GM23338 (cell line): ENCODE measurements around the gene ALDH2.

Experiments
- CTCF ChIP-seq, 2 experiments: fragments of 200-600 bp in 1 of 2; sonication (generic) in 1 of 2; conservative IDR thresholded peaks; 2 replicates each; pipeline versions ENCODE4 v1.5.1 to v1.6.1; 2016 to 2017; ENCODE audit warnings: antibody characterized with exemption in 2 of 2, low read depth in 2 of 2, mild to moderate bottlenecking in 2 of 2, moderate library complexity in 1 of 2
- ETS1 ChIP-seq: IDR thresholded peaks from 2 replicates; pipeline ENCODE4 v1.6.1; 2016; ENCODE audit warnings: antibody characterized with exemption
- EZH2 ChIP-seq: fragments of 200-600 bp; sonication (generic); IDR thresholded peaks from one replicate; pipeline ENCODE4 v1.8.0; 2017; ENCODE audit warnings: antibody characterized with exemption, mild to moderate bottlenecking, low read depth; ENCODE audit not compliant: unreplicated experiment
- EZH2phosphoT487 ChIP-seq: fragments of 200-600 bp; sonication (generic); IDR thresholded peaks from one replicate; pipeline ENCODE4 v1.8.1; 2018; ENCODE audit warnings: antibody characterized with exemption; ENCODE audit not compliant: unreplicated experiment
- POLR2AphosphoS5 ChIP-seq: IDR thresholded peaks from 2 replicates; pipeline ENCODE4 v1.6.1; 2016; ENCODE audit warnings: antibody characterized with exemption, low read depth
- REST ChIP-seq: IDR thresholded peaks from one replicate; pipeline ENCODE4 v1.6.1; 2018; ENCODE audit warnings: antibody characterized with exemption; ENCODE audit not compliant: unreplicated experiment
- ZNF331 ChIP-seq: fragments of 250-450 bp; sonication (Bioruptor Pico); IDR thresholded peaks from 2 replicates; pipeline ENCODE4 v1.5.0; 2020; ENCODE audit warnings: low read depth, mild to moderate bottlenecking, moderate library complexity
- ZNF462 ChIP-seq: fragments of 250-450 bp; sonication (Bioruptor Pico); IDR thresholded peaks from 2 replicates; pipeline ENCODE4 v1.5.0; 2020; ENCODE audit warnings: mild to moderate bottlenecking, moderate library complexity

GRCh38 chr12:111761706-111762105 lies 5.0 kb upstream of the ALDH2 start:
- no peak for TF ChIP-seq CTCF (conservative IDR thresholded peaks at IDR 0.05; ENCODE audit: low read depth in 2 of 2)
- no peak for TF ChIP-seq EZH2phosphoT487
- no peak for TF ChIP-seq EZH2
- TF ChIP-seq REST = no peak
- no peak for TF ChIP-seq POLR2AphosphoS5
- no peak for TF ChIP-seq ZNF331 (CRISPR knock-in tag)
- TF ChIP-seq ETS1 = no peak
- TF ChIP-seq ZNF462 (CRISPR knock-in tag) = 0 out of 2 replicates have a peak, but pooled peaks have one; percentile 39
